ENCODE results near the gene TUT7.

GRCh38 chr9:86350006-86350760 lies 4.0 kb downstream of the TUT7 start:
- TF ChIP-seq POLR2A (IDR thresholded peaks at IDR 0.05), result no peak
- TF ChIP-seq CTCF (IDR thresholded peaks at IDR 0.05), result no peak
- no peak for TF ChIP-seq POLR2AphosphoS5 (IDR thresholded peaks at IDR 0.05)
- TF ChIP-seq EP300 (IDR thresholded peaks at IDR 0.05), result no peak
